IMR-90 (cell line): ENCODE measurements around the gene PNKD.

Experiments used
- MAZ ChIP-seq: IDR thresholded peaks from 2 replicates; pipeline ENCODE4 v1.6.1; 2012; ENCODE audit warnings: low read depth, mild to moderate bottlenecking, low read length, improper control_type of control experiment, moderate library complexity, borderline replicate concordance
- POLR2A ChIP-seq: IDR thresholded peaks from 2 replicates; pipeline ENCODE4 v1.6.1; 2012; ENCODE audit warnings: mild to moderate bottlenecking, low read depth, low read length

- TF ChIP-seq POLR2A (no peak), MAZ (no peak)
Observed at GRCh38 chr2:218276986-218277755, 6.9 kb downstream of the PNKD start.
